Activated CD8-positive, alpha-beta T cell treated with anti-CD3 and anti-CD28 coated beads for 36 hours (primary cell): ENCODE data around the gene LRP1B. TPM values are rescaled to one million over a fixed set of nuclear protein-coding genes. Genes with fewer than 3 reads are reported as not detected.

Source experiments
- ATAC-seq: fragments of 200-7000 bp; cut with Tn5 transposase; one replicate; pipeline ENCODE4 v1.10.0; 2021; ENCODE audit warnings: mild to moderate bottlenecking, moderate library complexity
- CTCF ChIA-PET: fragments of 350-600 bp; sonication (Branson Sonifier 250); formaldehyde crosslinking; loops from one replicate; lab custom pipeline; 2021; ENCODE audit warnings: antibody characterized with exemption; lab: Charles Lee
- POLR2A ChIA-PET: fragments of 350-600 bp; sonication (Branson Sonifier 250); formaldehyde crosslinking; loops from one replicate; lab custom pipeline; 2021; ENCODE audit warnings: antibody characterized with exemption; lab: Charles Lee
- DNase-seq: peaks from one replicate; pipeline ENCODE4 v3.0.0-alpha.2; 2020
- H3K27ac Mint-ChIP-seq: one replicate; pipeline ENCODE4 v1.8.0; 2021; ENCODE audit warnings: mild to moderate bottlenecking, mixed read lengths
- H3K27me3 Mint-ChIP-seq: one replicate; pipeline ENCODE4 v1.8.0; 2021; ENCODE audit warnings: mixed read lengths
- H3K36me3 Mint-ChIP-seq: one replicate; pipeline ENCODE4 v1.8.0; 2021; ENCODE audit warnings: low read depth, mixed read lengths
- H3K4me1 Mint-ChIP-seq: one replicate; pipeline ENCODE4 v1.8.0; 2021; ENCODE audit warnings: low read depth, mixed read lengths
- H3K4me3 Mint-ChIP-seq: one replicate; pipeline ENCODE4 v1.8.0; 2021; ENCODE audit warnings: mild to moderate bottlenecking, moderate library complexity, mixed read lengths
- H3K9me3 Mint-ChIP-seq: one replicate; pipeline ENCODE4 v1.8.0; 2021; ENCODE audit warnings: mixed read lengths
- intact Hi-C: fragments of 100-400 bp; cut with micrococcal nuclease; formaldehyde crosslinking; loops from one replicate; pipeline ENCODE4 v1.10.0; 2022
- total RNA-seq, 2 experiments: library from RNA; stranded (reverse); gene quantifications; one replicate each; pipeline ENCODE4 v1.2.3, GENCODE V29; 2021
- TF ChIP-seq, protein P1 (sequence below): fragments of 200-600 bp; IDR thresholded peaks from one replicate; pipeline ENCODE4 v1.8.0; 2022; ENCODE audit warnings: antibody characterized with exemption, mild to moderate bottlenecking

LRP1B gene
- total RNA-seq, 2 experiments from 2014 or later = not detected

DNA sequence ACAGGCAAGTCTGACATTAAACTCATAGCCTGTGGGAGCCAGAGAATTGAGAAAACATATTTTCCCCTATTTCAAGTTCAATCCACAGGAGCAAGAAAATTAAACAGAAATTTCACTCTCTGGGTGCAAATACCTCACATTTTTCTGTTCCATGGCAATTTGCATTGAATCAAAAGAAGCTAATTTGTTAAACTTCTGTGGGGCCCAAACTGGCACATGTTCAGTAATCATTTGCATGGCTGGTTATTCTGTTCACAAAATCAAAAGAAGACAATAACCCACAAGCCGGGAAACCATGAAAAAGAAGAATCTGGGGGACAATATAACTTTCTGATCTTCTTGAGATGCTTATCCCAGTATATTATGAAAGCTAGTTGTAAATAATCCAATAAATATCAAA, 363.1 kb downstream of the LRP1B start:
- Mint-ChIP-seq H3K4me1 (no peaks in the 10 kb centered on the region), H3K36me3 (no peaks in the 10 kb centered on the region), H3K4me3 (no peak overlapping the region), H3K27ac (no peak overlapping the region), H3K9me3 (peaks cover 5% of the 10 kb centered on the region), H3K27me3 (no peaks in the 10 kb centered on the region)
- no peak for ATAC-seq
- intact Hi-C loops = no loop called here
- ChIA-PET CTCF (interaction anchor here (1.3 kb wide), 1 partner anchor 17 kb away, joined by 3 read pairs; no protein-coding TSS in a partner anchor), POLR2A (no interaction called here)
- DNase-seq = no peak
- TF ChIP-seq, protein P1, sequence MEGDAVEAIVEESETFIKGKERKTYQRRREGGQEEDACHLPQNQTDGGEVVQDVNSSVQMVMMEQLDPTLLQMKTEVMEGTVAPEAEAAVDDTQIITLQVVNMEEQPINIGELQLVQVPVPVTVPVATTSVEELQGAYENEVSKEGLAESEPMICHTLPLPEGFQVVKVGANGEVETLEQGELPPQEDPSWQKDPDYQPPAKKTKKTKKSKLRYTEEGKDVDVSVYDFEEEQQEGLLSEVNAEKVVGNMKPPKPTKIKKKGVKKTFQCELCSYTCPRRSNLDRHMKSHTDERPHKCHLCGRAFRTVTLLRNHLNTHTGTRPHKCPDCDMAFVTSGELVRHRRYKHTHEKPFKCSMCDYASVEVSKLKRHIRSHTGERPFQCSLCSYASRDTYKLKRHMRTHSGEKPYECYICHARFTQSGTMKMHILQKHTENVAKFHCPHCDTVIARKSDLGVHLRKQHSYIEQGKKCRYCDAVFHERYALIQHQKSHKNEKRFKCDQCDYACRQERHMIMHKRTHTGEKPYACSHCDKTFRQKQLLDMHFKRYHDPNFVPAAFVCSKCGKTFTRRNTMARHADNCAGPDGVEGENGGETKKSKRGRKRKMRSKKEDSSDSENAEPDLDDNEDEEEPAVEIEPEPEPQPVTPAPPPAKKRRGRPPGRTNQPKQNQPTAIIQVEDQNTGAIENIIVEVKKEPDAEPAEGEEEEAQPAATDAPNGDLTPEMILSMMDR = no peak

DNA sequence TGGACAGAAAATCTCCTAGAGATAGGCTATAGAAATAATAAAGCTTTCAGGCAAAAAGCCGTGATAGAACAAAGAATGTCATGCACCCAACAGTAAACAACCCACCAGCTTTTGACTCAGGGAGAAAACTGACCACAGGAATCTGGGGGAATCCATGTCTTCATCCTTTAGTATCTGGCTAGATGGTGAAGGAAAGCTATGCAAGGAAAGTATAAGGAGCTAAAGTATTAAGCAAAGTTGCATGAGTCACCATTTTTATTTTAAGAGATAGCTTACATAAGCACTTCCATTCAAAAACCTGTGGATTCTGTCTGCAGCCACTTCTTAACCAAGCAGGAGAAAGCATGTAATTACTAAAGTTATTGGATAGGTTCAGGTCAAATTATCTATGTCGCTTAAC, 363.8 kb downstream of the LRP1B start:
- no peak overlapping the region for H3K4me3 Mint-ChIP-seq
- H3K27ac Mint-ChIP-seq = no peak overlapping the region
- peaks cover 5% of the 10 kb centered on the region for H3K9me3 Mint-ChIP-seq
- POLR2A ChIA-PET = no interaction called here
- no peak for ATAC-seq
- H3K4me1 Mint-ChIP-seq = no peaks in the 10 kb centered on the region
- DNase-seq = no peak
- TF ChIP-seq, protein P1 = no peak
- H3K27me3 Mint-ChIP-seq = no peaks in the 10 kb centered on the region
- no peaks in the 10 kb centered on the region for H3K36me3 Mint-ChIP-seq
- CTCF ChIA-PET = interaction anchor here (1.3 kb wide), 1 partner anchor 16 kb away, joined by 3 read pairs; no protein-coding TSS in a partner anchor
- intact Hi-C loops = no loop called here

DNA sequence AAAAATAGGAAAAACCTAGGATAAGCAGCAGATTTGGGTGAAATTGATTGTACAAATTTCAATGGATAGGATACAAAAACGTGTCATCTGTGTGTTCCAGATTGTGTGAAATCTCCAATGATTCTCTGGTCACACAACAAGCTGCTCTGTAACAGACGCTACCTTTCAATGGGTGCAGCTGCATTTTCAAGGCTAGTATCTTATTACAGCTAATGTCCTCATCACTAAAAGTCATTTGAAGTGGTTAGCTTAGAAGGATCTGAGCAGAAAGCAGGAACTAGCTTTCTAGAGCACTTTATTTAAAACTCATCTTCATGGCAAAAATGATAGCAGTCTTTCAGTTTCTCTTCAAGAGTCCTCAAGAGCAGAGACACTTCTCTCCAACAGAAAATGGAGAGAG, 364.6 kb downstream of the LRP1B start:
- TF ChIP-seq, protein P1 = no peak
- Mint-ChIP-seq H3K4me1 (no peaks in the 10 kb centered on the region), H3K27ac (no peak overlapping the region), H3K9me3 (no peaks in the 10 kb centered on the region), H3K36me3 (no peaks in the 10 kb centered on the region), H3K4me3 (no peak overlapping the region), H3K27me3 (no peaks in the 10 kb centered on the region)
- ATAC-seq (no peak), DNase-seq (no peak)
- ChIA-PET POLR2A (no interaction called here), CTCF (no interaction called here)
- intact Hi-C loops = no loop called here

DNA sequence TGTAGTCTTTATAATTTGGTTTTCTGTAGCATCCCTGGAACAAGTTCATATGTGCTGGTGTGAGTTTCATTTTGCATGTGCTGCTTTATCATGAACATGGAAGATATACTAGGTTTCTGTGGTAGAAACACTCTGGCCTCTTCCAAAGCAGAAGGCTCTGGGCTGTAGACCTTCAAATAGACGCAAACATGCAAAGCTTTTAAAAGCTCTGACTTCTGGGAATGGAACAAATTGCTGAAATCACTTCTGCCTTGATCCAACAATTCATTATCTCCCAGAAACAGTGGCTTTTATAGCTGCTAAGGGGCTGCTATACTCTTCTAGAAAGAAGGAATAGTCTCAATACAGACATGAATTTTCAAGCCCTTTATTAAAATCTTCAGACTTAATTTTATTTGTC, 382.2 kb downstream of the LRP1B start:
- POLR2A ChIA-PET = no interaction called here
- ATAC-seq = no peak
- peaks cover 7% of the 10 kb centered on the region for H3K9me3 Mint-ChIP-seq

DNA sequence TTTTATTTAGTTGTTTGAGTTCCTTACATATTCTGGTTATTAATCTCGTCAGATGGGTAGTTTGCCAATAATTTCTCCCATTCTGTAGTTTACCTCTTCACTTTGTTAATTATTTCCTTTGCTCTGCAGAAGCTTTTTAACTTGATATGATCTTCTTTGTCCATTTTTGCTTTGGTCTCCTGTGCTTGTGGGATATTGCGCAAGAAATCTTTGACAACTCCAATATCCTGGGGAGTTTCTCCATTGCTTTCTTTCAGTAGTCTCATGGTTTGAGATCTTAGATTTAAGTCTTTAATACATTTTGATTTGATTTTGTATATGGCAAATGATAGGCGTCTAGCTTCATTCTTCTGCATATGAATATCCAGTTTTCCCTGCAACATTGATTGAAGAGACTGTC, 389.2 kb downstream of the LRP1B start:
- ChIA-PET CTCF (no interaction called here), POLR2A (no interaction called here)
- Mint-ChIP-seq H3K9me3 (peaks cover 4% of the 10 kb centered on the region), H3K27ac (no peak overlapping the region), H3K36me3 (no peaks in the 10 kb centered on the region), H3K4me3 (no peak overlapping the region), H3K27me3 (no peaks in the 10 kb centered on the region), H3K4me1 (no peaks in the 10 kb centered on the region)
- intact Hi-C loops = no loop called here
- no peak for DNase-seq
- no peak for ATAC-seq
- TF ChIP-seq, protein P1 = no peak

More for the DNA sequence above, 382.2 kb downstream of the LRP1B start:
- H3K27me3 Mint-ChIP-seq = no peaks in the 10 kb centered on the region
- TF ChIP-seq, protein P1 = no peak
- no peaks in the 10 kb centered on the region for H3K4me1 Mint-ChIP-seq
- H3K4me3 Mint-ChIP-seq = no peak overlapping the region
- intact Hi-C loops = no loop called here
- DNase-seq = no peak
- no peak overlapping the region for H3K27ac Mint-ChIP-seq
- H3K36me3 Mint-ChIP-seq = no peaks in the 10 kb centered on the region
- CTCF ChIA-PET = no interaction called here
